ENCODE measurements around the gene TADA2B.
"Not testable (repeated sequence)": the region's sequence is repeated elsewhere in the genome, so short reads cannot be mapped to it uniquely, and the experiment has no call there.

GRCh38 chr4:7084564-7084961 lies 41.4 kb downstream of the TADA2B start:
- not testable (repeated sequence) for TF ChIP-seq POLR2AphosphoS5, POLR2A, CTCF (IDR thresholded peaks at IDR 0.05)

Measured in sigmoid colon (tissue), 4 donors.